Testis (tissue), 3 donors: Measurements from ENCODE around the gene MED27. TPM values are rescaled to one million over a fixed set of nuclear protein-coding genes. Genes with fewer than 3 reads are reported as not detected.

Source experiments
- DNase-seq: peaks from one replicate; pipeline ENCODE4 v3.0.0-alpha.2; 2019
- H3K27ac ChIP-seq, 2 donors: fragments of 200-600 bp; sonication (generic); one replicate each; pipeline ENCODE4 v1.5.1; 2019
- H3K27me3 ChIP-seq: fragments of 200-600 bp; sonication (generic); one replicate; pipeline ENCODE4 v1.5.1; 2019
- H3K36me3 ChIP-seq: fragments of 200-600 bp; sonication (generic); one replicate; pipeline ENCODE4 v1.5.1; 2017; ENCODE audit warnings: low read depth; ENCODE audit errors: missing control alignments
- H3K4me1 ChIP-seq: fragments of 200-600 bp; sonication (generic); one replicate; pipeline ENCODE4 v1.5.1; 2019
- H3K4me3 ChIP-seq, 2 donors: fragments of 200-600 bp; sonication (generic); one replicate each; pipeline ENCODE4 v1.5.1; 2017 to 2019
- H3K9me3 ChIP-seq: fragments of 200-600 bp; sonication (generic); one replicate; pipeline ENCODE4 v1.5.1; 2017
- POLR2A ChIP-seq: fragments of 450-650 bp; IDR thresholded peaks from one replicate; pipeline ENCODE4 v1.6.1; 2017; ENCODE audit warnings: antibody characterized with exemption, mild to moderate bottlenecking, moderate library complexity
- WGBS, 2 donors: methylation state at CpG; one replicate each; pipeline ENCODE4 v1.1.5; 2018; 5-methylcytosine and 5-hydroxymethylcytosine counted together
- intact Hi-C: fragments of 100-400 bp; cut with DNase I; formaldehyde crosslinking; loops from one replicate; pipeline ENCODE4 v1.15.1; 2023; ENCODE audit warnings: low total_unique reads
- polyA plus RNA-seq: library from polyadenylated mRNA; stranded (reverse); fragments of 350-450 nt; fragmentation: Illumina TruSeq; extraction: RNeasy Lipid Tissue Mini Kit (QIAGEN cat#74804); gene quantifications from one replicate; pipeline ENCODE4 v1.2.3, GENCODE V29; 2014; ENCODE audit warnings: low read depth, low replicate concordance; ENCODE audit not compliant: insufficient read depth
- total RNA-seq, 2 donors: library from RNA; depleted of rRNA; stranded (reverse); fragments of >200 nt; gene quantifications; one replicate each; pipeline ENCODE4 v1.2.3, GENCODE V29; 2016
- TF ChIP-seq, protein P1 (sequence below), 3 experiments: fragments of 450-650 bp in 2 of 3; fragments of 200-600 bp in 1 of 3; sonication (generic) in 1 of 3; IDR thresholded peaks; one replicate each; pipeline ENCODE4 v1.5.1; 2016 to 2019; ENCODE audit warnings: antibody characterized with exemption in 3 of 3, mild to moderate bottlenecking in 2 of 3, moderate library complexity in 1 of 3

Gene MED27
- total and polyA plus RNA-seq, 3 donors from 2014 or later: 30.7 to 45.0 (median 33.7) TPM

DNA sequence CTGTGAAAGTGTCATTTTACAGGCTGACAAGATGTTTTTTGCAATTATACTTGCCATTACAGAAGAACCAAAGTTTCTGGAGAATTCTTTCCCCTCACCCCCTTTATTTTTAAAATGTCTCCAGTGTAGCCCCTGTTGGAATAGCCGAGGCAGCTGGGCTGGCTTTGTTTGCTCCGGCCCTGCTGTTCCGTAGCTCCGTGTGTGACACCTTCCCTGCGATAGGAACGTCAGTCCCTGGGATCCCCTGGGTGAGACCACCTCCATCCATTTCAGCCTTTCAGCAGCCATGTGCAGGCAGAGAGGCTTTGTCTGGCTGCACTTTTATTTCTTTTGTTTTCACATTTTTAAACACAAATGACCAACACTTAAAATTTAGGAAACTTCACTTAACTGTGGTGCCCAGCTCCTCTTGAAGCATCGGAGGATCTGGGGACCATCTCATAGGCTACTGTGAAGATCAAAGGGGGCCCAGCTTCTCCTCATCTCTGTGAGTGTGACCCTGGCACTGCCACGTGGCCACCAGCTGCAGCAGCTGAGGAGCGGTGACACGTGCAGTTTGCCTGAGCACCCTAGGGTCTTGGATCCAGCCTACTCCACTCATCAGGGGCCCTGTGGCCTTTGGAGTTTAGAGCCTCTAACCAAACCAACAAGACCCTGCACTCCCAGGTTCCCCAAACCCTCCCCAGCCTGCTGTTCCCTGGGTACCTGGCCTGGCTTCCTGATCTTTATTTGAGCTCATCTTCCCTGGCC, 214.0 kb downstream of the MED27 start:
- Histone ChIP-seq H3K27me3 (no peaks in the 10 kb centered on the region), H3K36me3 (no peaks in the 10 kb centered on the region), H3K4me3 (no peak overlapping the region), H3K9me3 (no peaks in the 10 kb centered on the region), H3K4me1 (no peaks in the 10 kb centered on the region), H3K27ac (no peak overlapping the region)
- no peak for DNase-seq
- intact Hi-C loops: no loop called here
- TF ChIP-seq, protein P1, sequence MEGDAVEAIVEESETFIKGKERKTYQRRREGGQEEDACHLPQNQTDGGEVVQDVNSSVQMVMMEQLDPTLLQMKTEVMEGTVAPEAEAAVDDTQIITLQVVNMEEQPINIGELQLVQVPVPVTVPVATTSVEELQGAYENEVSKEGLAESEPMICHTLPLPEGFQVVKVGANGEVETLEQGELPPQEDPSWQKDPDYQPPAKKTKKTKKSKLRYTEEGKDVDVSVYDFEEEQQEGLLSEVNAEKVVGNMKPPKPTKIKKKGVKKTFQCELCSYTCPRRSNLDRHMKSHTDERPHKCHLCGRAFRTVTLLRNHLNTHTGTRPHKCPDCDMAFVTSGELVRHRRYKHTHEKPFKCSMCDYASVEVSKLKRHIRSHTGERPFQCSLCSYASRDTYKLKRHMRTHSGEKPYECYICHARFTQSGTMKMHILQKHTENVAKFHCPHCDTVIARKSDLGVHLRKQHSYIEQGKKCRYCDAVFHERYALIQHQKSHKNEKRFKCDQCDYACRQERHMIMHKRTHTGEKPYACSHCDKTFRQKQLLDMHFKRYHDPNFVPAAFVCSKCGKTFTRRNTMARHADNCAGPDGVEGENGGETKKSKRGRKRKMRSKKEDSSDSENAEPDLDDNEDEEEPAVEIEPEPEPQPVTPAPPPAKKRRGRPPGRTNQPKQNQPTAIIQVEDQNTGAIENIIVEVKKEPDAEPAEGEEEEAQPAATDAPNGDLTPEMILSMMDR (IDR thresholded peaks at IDR 0.05): no peak
- TF ChIP-seq POLR2A: no peak
- WGBS, 2 donors: 88 to 95% methylated on average over 8 to 10 of the region's 10 CpGs

DNA sequence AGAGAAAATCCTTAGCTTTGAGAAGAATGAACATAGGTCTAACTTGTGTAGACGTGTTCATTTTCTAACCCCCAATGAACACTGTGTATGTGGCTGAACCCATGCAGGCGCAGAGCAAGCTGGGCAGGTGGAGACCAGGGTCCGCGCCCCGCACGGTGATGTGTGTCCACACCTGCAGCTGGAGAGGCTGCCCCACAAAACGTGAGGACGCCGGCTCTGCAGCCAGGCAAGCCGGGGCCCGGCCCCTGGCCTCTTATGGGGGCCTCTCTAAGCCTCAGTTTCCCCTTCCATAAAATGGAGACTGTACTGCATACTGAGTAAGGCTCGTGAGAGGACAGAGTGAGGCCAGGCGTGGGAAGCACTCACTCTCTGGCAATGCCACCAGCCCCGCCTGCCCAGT, 215.1 kb downstream of the MED27 start:
- intact Hi-C loops: no loop called here
- Histone ChIP-seq H3K27ac (no peak overlapping the region), H3K4me3 (no peak overlapping the region), H3K36me3 (no peaks in the 10 kb centered on the region), H3K4me1 (no peaks in the 10 kb centered on the region), H3K9me3 (no peaks in the 10 kb centered on the region), H3K27me3 (no peaks in the 10 kb centered on the region)
- WGBS, 2 donors: 95 to 96% methylated on average over 14 of the region's 14 CpGs
- no peak for DNase-seq
- TF ChIP-seq, protein P1 (IDR thresholded peaks at IDR 0.05): no peak
- no peak for TF ChIP-seq POLR2A

DNA sequence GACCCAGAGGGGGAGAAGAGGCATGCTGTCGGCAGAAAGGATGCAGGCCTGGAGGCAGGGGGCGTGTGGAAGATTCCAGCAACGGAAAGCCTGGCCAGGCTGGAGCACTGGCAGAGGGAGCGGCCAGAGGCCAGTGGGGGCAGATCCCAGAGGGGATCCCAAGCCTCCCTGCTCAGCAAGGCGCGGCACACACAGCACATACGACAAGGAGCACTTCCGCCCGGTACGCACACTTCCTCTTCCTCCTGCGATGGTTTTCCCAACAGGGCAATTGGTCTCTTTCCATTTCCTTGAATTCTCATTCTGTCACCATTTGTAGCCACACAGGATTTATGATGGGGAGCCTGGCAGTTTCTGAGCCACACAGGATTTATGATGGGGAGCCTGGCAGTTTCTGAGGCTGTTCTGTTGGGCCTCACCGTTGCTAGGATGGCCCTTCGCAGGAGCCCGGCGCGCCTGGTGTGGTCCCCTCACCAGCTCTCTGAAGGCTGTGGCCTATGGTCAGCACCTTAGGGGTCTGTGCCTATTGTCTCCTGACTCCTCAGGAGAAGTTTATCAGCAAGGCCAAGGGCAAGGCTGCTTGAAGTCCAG, 216.3 kb downstream of the MED27 start:
- intact Hi-C loops: no loop called here
- TF ChIP-seq, protein P1 (IDR thresholded peaks at IDR 0.05): no peak
- no peak for TF ChIP-seq POLR2A
- no peaks in the 10 kb centered on the region for H3K36me3 ChIP-seq
- H3K4me1 ChIP-seq: no peaks in the 10 kb centered on the region
- no peaks in the 10 kb centered on the region for H3K27me3 ChIP-seq
- DNase-seq: no peak
- H3K9me3 ChIP-seq: no peaks in the 10 kb centered on the region
- H3K4me3 ChIP-seq: no peak overlapping the region
- WGBS, 2 donors: 81 to 92% methylated on average over 11 to 16 of the region's 16 CpGs
- H3K27ac ChIP-seq: no peak overlapping the region

DNA sequence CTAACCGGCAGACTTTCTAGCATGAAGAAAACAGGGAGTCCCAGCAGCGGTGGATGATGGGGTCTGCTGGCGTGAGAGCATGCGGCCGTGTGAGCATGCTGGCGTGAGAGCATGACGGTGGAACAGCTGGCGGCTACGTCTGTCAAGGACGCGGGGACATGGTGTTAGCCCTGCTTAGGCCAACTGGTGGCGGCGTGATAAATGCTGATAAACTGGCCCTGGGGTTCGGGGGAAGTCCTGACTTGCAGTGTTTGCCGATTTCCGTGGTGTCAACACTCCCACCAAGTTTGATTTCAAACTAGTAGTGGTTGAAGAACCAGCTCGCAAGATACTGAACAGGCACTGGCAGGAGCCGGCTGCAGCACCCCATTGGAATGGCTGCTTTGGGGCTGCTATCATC, 217.4 kb downstream of the MED27 start:
- no peaks in the 10 kb centered on the region for H3K36me3 ChIP-seq
- H3K4me1 ChIP-seq: no peaks in the 10 kb centered on the region
- no peaks in the 10 kb centered on the region for H3K9me3 ChIP-seq
- H3K4me3 ChIP-seq: no peak overlapping the region
- WGBS, 2 donors: 85 to 92% methylated on average over 16 to 18 of the region's 18 CpGs
- intact Hi-C loops: no loop called here
- no peak for TF ChIP-seq POLR2A
- no peak for DNase-seq
- no peak overlapping the region for H3K27ac ChIP-seq
- H3K27me3 ChIP-seq: no peaks in the 10 kb centered on the region

DNA sequence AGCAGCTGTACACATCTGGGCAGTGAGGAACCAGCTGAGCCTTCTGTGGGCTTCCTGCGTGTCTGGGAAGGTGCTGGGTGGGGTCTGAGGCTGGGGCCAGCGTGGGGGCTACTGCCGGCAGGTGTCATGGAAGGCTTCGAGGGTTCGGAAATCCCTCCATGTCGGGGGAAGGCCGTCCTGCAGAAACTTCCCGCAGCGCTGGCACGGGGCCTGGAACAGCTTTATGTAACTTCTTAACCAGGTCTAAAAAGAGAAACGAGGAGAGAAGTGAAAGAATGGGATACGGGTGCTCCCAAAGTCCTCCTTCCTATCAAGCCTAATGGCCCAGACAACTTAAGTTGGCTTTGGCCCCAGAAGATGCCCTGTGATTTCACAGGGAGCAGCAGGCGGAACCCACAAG, 219.2 kb downstream of the MED27 start:
- Histone ChIP-seq H3K4me1 (no peaks in the 10 kb centered on the region), H3K9me3 (no peaks in the 10 kb centered on the region), H3K27ac (no peak overlapping the region), H3K36me3 (no peaks in the 10 kb centered on the region), H3K4me3 (no peak overlapping the region), H3K27me3 (no peaks in the 10 kb centered on the region)
- DNase-seq: no peak
- intact Hi-C loops: no loop called here
- 88 to 89% methylated on average over 13 of the region's 13 CpGs for whole genome bisulfite sequencing, 2 donors
- TF ChIP-seq, protein P1 (IDR thresholded peaks at IDR 0.05): no peak
- TF ChIP-seq POLR2A: no peak
